Glomerular visceral epithelial cell (primary cell): ENCODE measurements around the gene BATF.

Experiments
- DNase-seq: peaks from one replicate; pipeline ENCODE4 v3.0.0-alpha.2; 2016; ENCODE audit errors: extremely low spot score

Gene BATF

GRCh38 chr14:75559451-75560222, 37.4 kb downstream of the BATF start:
- peak; percentile 60 for DNase-seq

- DNase-seq = peak; percentile 75
Measured at GRCh38 chr14:75561013-75561432, 38.8 kb downstream of the BATF start.

- DNase-seq = no peak
Measured at GRCh38 chr14:75562089-75562488, 39.8 kb downstream of the BATF start.

- DNase-seq = no peak
Measured at GRCh38 chr14:75562489-75562888, 40.2 kb downstream of the BATF start.

GRCh38 chr14:75563931-75564330, 41.7 kb downstream of the BATF start:
- DNase-seq = no peak

GRCh38 chr14:75565056-75565455, 42.8 kb downstream of the BATF start:
- no peak for DNase-seq

- no peak for DNase-seq
Measured at GRCh38 chr14:75566321-75566720, 44.1 kb downstream of the BATF start.

- DNase-seq = no peak
Measured at GRCh38 chr14:75566752-75567151, 44.5 kb downstream of the BATF start.

- no peak for DNase-seq
Measured at GRCh38 chr14:75568140-75568539, 45.9 kb downstream of the BATF start.

- no peak for DNase-seq
Measured at GRCh38 chr14:75568791-75569190, 46.5 kb downstream of the BATF start.

GRCh38 chr14:75570797-75571196, 48.5 kb downstream of the BATF start:
- no peak for DNase-seq

- no peak for DNase-seq
Measured at GRCh38 chr14:75572104-75572503, 49.8 kb downstream of the BATF start.

- DNase-seq = no peak
Measured at GRCh38 chr14:75577090-75577489, 54.8 kb downstream of the BATF start.

GRCh38 chr14:75577729-75578101, 55.4 kb downstream of the BATF start:
- peak; percentile 82 for DNase-seq

- peak; percentile 66 for DNase-seq
Measured at GRCh38 chr14:75578102-75578785, 56.0 kb downstream of the BATF start, which contains the start of gene FLVCR2. Gene FLVCR2, plus strand, starts transcription at chr14:75578620. Its CDS starts 353 bp downstream, at chr14:75578973.

- no peak for DNase-seq
Measured at GRCh38 chr14:75578786-75579337, 56.6 kb downstream of the BATF start.

- DNase-seq = no peak
Measured at GRCh38 chr14:75579338-75579864, 57.1 kb downstream of the BATF start.

- no peak for DNase-seq
Measured at GRCh38 chr14:75579882-75580281, 57.6 kb downstream of the BATF start.

GRCh38 chr14:75587388-75587787, 65.1 kb downstream of the BATF start:
- DNase-seq = no peak

GRCh38 chr14:75589931-75590330, 67.7 kb downstream of the BATF start:
- no peak for DNase-seq

GRCh38 chr14:75591331-75591946, 69.2 kb downstream of the BATF start:
- no peak for DNase-seq

GRCh38 chr14:75591987-75592575, 69.8 kb downstream of the BATF start:
- DNase-seq = no peak
